Measurements from ENCODE around the gene PKP1. TPM values are rescaled to one million over a fixed set of nuclear protein-coding genes. Genes with fewer than 3 reads are reported as not detected.

The PKP1 gene
- total RNA-seq, 1 experiment from 2014 or later: not detected

DNA sequence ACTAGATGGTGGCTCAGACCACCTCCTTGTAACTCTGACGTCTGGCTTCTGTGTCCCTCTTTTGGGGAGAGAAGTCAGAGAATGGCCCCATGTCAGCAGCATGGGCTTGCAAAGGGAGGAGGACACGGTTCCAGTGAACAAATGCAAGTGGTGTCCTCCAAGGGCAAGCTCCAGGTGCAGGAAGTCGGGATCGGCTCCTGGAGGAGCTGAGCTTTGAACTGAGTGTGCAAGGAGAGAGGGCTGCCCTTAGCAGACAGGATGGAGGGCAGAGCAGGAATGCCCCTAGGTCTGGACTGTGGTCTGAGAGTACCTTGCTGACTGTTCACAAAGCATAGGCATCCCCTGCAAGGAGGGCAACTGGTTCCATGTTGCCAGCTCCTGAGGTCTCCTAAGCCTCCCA is 17.3 kb downstream of the PKP1 start:
- H3K27ac Mint-ChIP-seq (ENCODE audit: unreplicated experiment): no peak overlapping the region
- no peaks in the 10 kb centered on the region for H3K27me3 Mint-ChIP-seq (ENCODE audit: insufficient read depth, unreplicated experiment)
- Histone ChIP-seq H3K36me3 (ENCODE audit: control insufficient read depth, insufficient read depth, low read length) (no peaks in the 10 kb centered on the region), H3K9me3 (no peaks in the 10 kb centered on the region), H3K27me3 (replicated peaks; ENCODE audit: control insufficient read depth, insufficient read depth, low read length) (no peaks in the 10 kb centered on the region), H3K4me3 (ENCODE audit: low read depth, low read length) (no peak overlapping the region), H3K4me1 (peaks cover 16% of the 10 kb centered on the region)
- no peaks in the 10 kb centered on the region for H3K9me3 Mint-ChIP-seq (ENCODE audit: unreplicated experiment)
- no peak for DNase-seq
- intact Hi-C loops (cut with micrococcal nuclease; ENCODE audit: unreplicated experiment): no loop called here
- no peaks in the 10 kb centered on the region for H3K36me3 Mint-ChIP-seq (ENCODE audit: insufficient read depth, unreplicated experiment)
- no TSS peak for BruUV-seq (replicated peaks)
- no peak overlapping the region for H3K4me3 Mint-ChIP-seq (ENCODE audit: unreplicated experiment)
- H3K4me1 Mint-ChIP-seq (ENCODE audit: low read depth, unreplicated experiment): peaks cover 15% of the 10 kb centered on the region
- POLR2A ChIA-PET: no interaction called here
- CTCF ChIA-PET: no interaction called here
- TF ChIP-seq, protein P1, sequence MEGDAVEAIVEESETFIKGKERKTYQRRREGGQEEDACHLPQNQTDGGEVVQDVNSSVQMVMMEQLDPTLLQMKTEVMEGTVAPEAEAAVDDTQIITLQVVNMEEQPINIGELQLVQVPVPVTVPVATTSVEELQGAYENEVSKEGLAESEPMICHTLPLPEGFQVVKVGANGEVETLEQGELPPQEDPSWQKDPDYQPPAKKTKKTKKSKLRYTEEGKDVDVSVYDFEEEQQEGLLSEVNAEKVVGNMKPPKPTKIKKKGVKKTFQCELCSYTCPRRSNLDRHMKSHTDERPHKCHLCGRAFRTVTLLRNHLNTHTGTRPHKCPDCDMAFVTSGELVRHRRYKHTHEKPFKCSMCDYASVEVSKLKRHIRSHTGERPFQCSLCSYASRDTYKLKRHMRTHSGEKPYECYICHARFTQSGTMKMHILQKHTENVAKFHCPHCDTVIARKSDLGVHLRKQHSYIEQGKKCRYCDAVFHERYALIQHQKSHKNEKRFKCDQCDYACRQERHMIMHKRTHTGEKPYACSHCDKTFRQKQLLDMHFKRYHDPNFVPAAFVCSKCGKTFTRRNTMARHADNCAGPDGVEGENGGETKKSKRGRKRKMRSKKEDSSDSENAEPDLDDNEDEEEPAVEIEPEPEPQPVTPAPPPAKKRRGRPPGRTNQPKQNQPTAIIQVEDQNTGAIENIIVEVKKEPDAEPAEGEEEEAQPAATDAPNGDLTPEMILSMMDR (IDR thresholded peaks at IDR 0.05; ENCODE audit: insufficient read depth in 1 of 2, low read depth in 1 of 2, low read length in 1 of 2, severe bottlenecking in 1 of 2, unreplicated experiment in 1 of 2): no peak

DNA sequence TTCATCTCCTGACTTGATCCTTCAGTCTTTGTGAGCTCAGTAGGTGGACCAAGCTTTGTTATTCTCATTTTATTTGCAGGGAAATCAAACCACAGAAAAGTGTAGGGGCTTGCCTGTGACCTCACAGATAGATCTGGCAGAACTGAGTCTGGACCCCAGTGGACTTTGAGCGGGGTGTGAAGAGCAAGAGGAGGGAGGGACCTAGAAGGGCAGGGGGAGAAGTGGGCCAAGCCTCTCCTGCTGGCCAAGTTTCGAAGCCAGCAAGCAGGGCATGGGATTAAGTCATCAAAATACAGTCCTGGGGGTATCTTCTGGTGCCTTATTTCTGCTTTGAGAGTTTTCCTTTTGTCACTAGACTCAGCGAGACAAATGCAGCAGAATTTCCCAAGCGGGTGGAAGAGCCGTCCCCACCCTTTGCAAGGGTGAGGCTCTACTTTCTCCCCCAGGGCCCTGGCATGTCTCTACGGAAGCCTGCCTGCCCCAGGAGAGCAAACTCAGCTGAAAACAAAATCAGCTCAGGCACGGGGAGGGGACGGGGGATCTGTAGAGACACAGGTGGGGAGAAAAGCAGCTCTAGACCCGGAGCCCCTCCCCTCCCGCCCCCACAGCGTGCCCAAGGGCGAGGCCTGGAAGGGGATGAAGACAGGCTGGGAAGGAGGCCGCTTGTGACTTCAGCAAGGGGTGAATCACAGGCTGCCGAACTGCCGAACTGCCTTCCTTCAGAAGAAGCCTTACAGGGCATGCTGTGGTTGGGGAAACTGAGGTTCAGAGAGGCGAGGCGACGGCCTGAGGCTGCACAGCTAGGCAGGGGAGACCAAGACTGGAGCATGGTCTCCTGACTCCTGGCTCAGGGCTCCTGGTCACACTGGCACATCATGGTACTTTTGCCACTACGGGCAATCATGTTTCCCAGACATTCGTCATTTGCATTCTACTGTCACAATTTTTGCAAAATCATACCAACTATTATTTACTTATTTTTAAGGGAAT is 19.2 kb downstream of the PKP1 start:
- no peaks in the 10 kb centered on the region for H3K9me3 ChIP-seq
- H3K27me3 ChIP-seq (replicated peaks; ENCODE audit: control insufficient read depth, insufficient read depth, low read length): no peaks in the 10 kb centered on the region
- ChIA-PET POLR2A (no interaction called here), CTCF (no interaction called here)
- peaks cover 19% of the 10 kb centered on the region for H3K4me1 ChIP-seq
- no peak overlapping the region for H3K4me3 ChIP-seq (ENCODE audit: low read depth, low read length)
- no peaks in the 10 kb centered on the region for H3K36me3 ChIP-seq (ENCODE audit: control insufficient read depth, insufficient read depth, low read length)
- BruUV-seq (replicated peaks): no TSS peak
- no peak for DNase-seq
- Mint-ChIP-seq H3K36me3 (ENCODE audit: insufficient read depth, unreplicated experiment) (no peaks in the 10 kb centered on the region), H3K4me1 (ENCODE audit: low read depth, unreplicated experiment) (peaks cover 8% of the 10 kb centered on the region), H3K27me3 (ENCODE audit: insufficient read depth, unreplicated experiment) (no peaks in the 10 kb centered on the region), H3K4me3 (ENCODE audit: unreplicated experiment) (no peak overlapping the region), H3K27ac (ENCODE audit: unreplicated experiment) (no peak overlapping the region), H3K9me3 (ENCODE audit: unreplicated experiment) (no peaks in the 10 kb centered on the region)
- intact Hi-C loops (cut with micrococcal nuclease; ENCODE audit: unreplicated experiment): no loop called here
- TF ChIP-seq, protein P1 (IDR thresholded peaks at IDR 0.05; ENCODE audit: insufficient read depth in 1 of 2, low read depth in 1 of 2, low read length in 1 of 2, severe bottlenecking in 1 of 2, unreplicated experiment in 1 of 2): no peak

DNA sequence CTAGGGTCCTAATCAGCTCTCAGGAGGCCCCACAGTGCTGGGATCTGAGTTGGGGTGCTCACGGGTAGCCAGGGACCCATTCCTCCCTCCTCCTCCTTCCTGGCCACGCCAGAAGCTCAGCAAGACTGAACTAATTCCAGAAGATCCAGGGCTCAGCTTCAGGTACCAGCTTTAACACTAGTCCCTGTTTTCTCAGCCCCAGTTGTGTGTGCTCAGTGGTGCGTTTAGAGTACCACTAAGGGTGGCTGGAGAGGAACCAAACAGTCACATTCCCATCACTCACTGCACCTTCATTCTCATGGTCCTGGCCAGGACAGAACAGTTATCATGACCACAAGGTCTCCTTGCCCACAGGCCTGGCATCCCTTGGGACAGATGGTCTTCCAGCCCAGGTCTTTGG is 20.8 kb downstream of the PKP1 start:
- no peak overlapping the region for H3K4me3 ChIP-seq (ENCODE audit: low read depth, low read length)
- H3K27me3 Mint-ChIP-seq (ENCODE audit: insufficient read depth, unreplicated experiment): peaks cover 5% of the 10 kb centered on the region
- H3K27ac Mint-ChIP-seq (ENCODE audit: unreplicated experiment): no peak overlapping the region
- TF ChIP-seq, protein P1 (IDR thresholded peaks at IDR 0.05; ENCODE audit: insufficient read depth in 1 of 2, low read depth in 1 of 2, low read length in 1 of 2, severe bottlenecking in 1 of 2, unreplicated experiment in 1 of 2): no peak
- ChIA-PET CTCF (interaction anchor here (0.6 to 1.2 kb wide), 2 partner anchors 21 kb away, joined by 3 read pairs; partner anchors contain the start of gene PKP1), POLR2A (no interaction called here)
- H3K4me3 Mint-ChIP-seq (ENCODE audit: unreplicated experiment): no peak overlapping the region
- no peaks in the 10 kb centered on the region for H3K27me3 ChIP-seq (replicated peaks; ENCODE audit: control insufficient read depth, insufficient read depth, low read length)
- no peaks in the 10 kb centered on the region for H3K9me3 Mint-ChIP-seq (ENCODE audit: unreplicated experiment)
- H3K4me1 Mint-ChIP-seq (ENCODE audit: low read depth, unreplicated experiment): peaks cover 16% of the 10 kb centered on the region
- H3K36me3 Mint-ChIP-seq (ENCODE audit: insufficient read depth, unreplicated experiment): no peaks in the 10 kb centered on the region
- DNase-seq: no peak
- no peaks in the 10 kb centered on the region for H3K9me3 ChIP-seq
- intact Hi-C loops (cut with micrococcal nuclease; ENCODE audit: unreplicated experiment): no loop called here
- peaks cover 29% of the 10 kb centered on the region for H3K4me1 ChIP-seq
- no TSS peak for BruUV-seq (replicated peaks)
- no peaks in the 10 kb centered on the region for H3K36me3 ChIP-seq (ENCODE audit: control insufficient read depth, insufficient read depth, low read length)
